H1 (cell line): ENCODE data around the gene MYO9A. TPM values are rescaled to one million over a fixed set of nuclear protein-coding genes. Genes with fewer than 3 reads are reported as not detected.

Experiments
- CTCF ChIA-PET: fragments of 300-600 bp; sonication (Branson Sonifier 250); formaldehyde crosslinking; loops from one replicate; lab custom pipeline; 2021; ENCODE audit not compliant: partially characterized antibody; lab: Charles Lee
- POLR2A ChIA-PET: fragments of 300-600 bp; sonication (Branson Sonifier 250); formaldehyde crosslinking; loops from one replicate; lab custom pipeline; 2021; ENCODE audit warnings: inconsistent platforms; ENCODE audit not compliant: partially characterized antibody; lab: Charles Lee
- DNase-seq, 2 experiments: peaks; one replicate each; pipeline versions ENCODE4 v3.0.0 to v3.0.0-alpha.2; 2010 to 2022; ENCODE audit warnings: low spot score in 2 of 2, low read depth in 1 of 2, mixed read lengths in 1 of 2
- FAIRE-seq: peaks from 2 replicates; lab custom pipeline; 2011; peaks lifted over from hg19 to GRCh38; lab: Jason Lieb, UNC
- H2AFZ ChIP-seq: 2 replicates; pipeline ENCODE4 v1.8.1; 2012; ENCODE audit warnings: low read length, inconsistent platforms
- H2AK5ac ChIP-seq: 2 replicates; pipeline ENCODE4 v1.6.1; 2013; ENCODE audit warnings: low read depth, low read length
- H2BK120ac ChIP-seq: replicated peaks from 2 replicates; pipeline ENCODE3; 2013; ENCODE audit warnings: low read depth, low read length, inconsistent platforms
- H2BK12ac ChIP-seq: 2 replicates; pipeline ENCODE4 v1.6.1; 2013; ENCODE audit warnings: low read depth, low read length
- H2BK15ac ChIP-seq: 2 replicates; pipeline ENCODE4 v1.6.1; 2013; ENCODE audit warnings: low read length
- H2BK20ac ChIP-seq: 2 replicates; pipeline ENCODE4 v1.6.1; 2013; ENCODE audit warnings: low read length
- H2BK5ac ChIP-seq: 2 replicates; pipeline ENCODE4 v1.6.1; 2013; ENCODE audit warnings: low read depth, low read length
- H3K14ac ChIP-seq: 2 replicates; pipeline ENCODE4 v1.6.1; 2013; ENCODE audit warnings: inconsistent platforms; ENCODE audit not compliant: insufficient read length
- H3K18ac ChIP-seq: 2 replicates; pipeline ENCODE4 v1.6.1; 2013; ENCODE audit warnings: low read length; ENCODE audit errors: extremely low read depth
- H3K23ac ChIP-seq: 2 replicates; pipeline ENCODE4 v1.6.1; 2013; ENCODE audit warnings: inconsistent platforms; ENCODE audit not compliant: insufficient read length
- H3K23me2 ChIP-seq: 2 replicates; pipeline ENCODE4 v1.6.1; 2013; ENCODE audit warnings: low read depth, low read length
- H3K27ac ChIP-seq: 2 replicates; pipeline ENCODE4 v1.6.1; 2011; ENCODE audit warnings: low read depth, low read length, inconsistent platforms
- H3K27me3 ChIP-seq, 4 experiments: replicated peaks in 1 of 4; 1 replicate in 1 of 4; 2 replicates in 3 of 4; pipeline versions ENCODE4 v1.6.1 to v1.8.1; 2011 to 2013; ENCODE audit warnings: low read length in 3 of 4, mild to moderate bottlenecking in 3 of 4, inconsistent platforms in 2 of 4, mixed read lengths in 2 of 4, moderate library complexity in 1 of 4; ENCODE audit not compliant: control insufficient read depth in 3 of 4, insufficient read depth in 3 of 4; ENCODE audit errors: extremely low read depth in 1 of 4
- H3K36me3 ChIP-seq, 4 experiments: 2 replicates each; pipeline versions ENCODE4 v1.6.1 to v1.8.1; 2011 to 2013; ENCODE audit warnings: mild to moderate bottlenecking in 4 of 4, low read length in 3 of 4, moderate library complexity in 2 of 4, control low read depth in 1 of 4, inconsistent platforms in 1 of 4; ENCODE audit not compliant: insufficient read depth in 4 of 4, control insufficient read depth in 2 of 4
- H3K4ac ChIP-seq: replicated peaks from 2 replicates; pipeline ENCODE3; 2013; ENCODE audit warnings: low read length, low read depth, mixed read lengths, inconsistent platforms; ENCODE audit not compliant: insufficient read length
- H3K4me1 ChIP-seq, 4 experiments: replicated peaks in 1 of 4; 1 replicate in 1 of 4; 2 replicates in 3 of 4; pipeline versions ENCODE4 v1.6.1 to v1.8.1; 2011 to 2013; ENCODE audit warnings: low read length in 3 of 4, inconsistent platforms in 2 of 4, mixed read lengths in 1 of 4; ENCODE audit not compliant: insufficient read depth in 4 of 4, control insufficient read depth in 3 of 4
- H3K4me2 ChIP-seq, 2 experiments: 2 replicates each; pipeline versions ENCODE4 v1.6.1 to v1.8.1; 2011 to 2013; ENCODE audit warnings: low read depth in 2 of 2, low read length in 2 of 2, control low read depth in 1 of 2, inconsistent platforms in 1 of 2, mild to moderate bottlenecking in 1 of 2; ENCODE audit not compliant: insufficient read depth in 1 of 2
- H3K4me3 ChIP-seq, 4 experiments: fragments of 200-600, 300-600 bp in 1 of 4; sonication (generic), shearing (Covaris generic), sonication (Bioruptor Twin) in 1 of 4; 2 replicates each; pipeline versions ENCODE4 v1.5.1 to v1.8.1; 2011 to 2016; ENCODE audit warnings: low read length in 4 of 4, low read depth in 3 of 4, control low read depth in 2 of 4, inconsistent platforms in 2 of 4, mild to moderate bottlenecking in 2 of 4, mixed read lengths in 1 of 4, moderate library complexity in 1 of 4; ENCODE audit not compliant: insufficient read depth in 2 of 4; ENCODE audit errors: extremely low read depth in 1 of 4
- H3K56ac ChIP-seq: replicated peaks from 2 replicates; pipeline ENCODE3; 2013; ENCODE audit warnings: low read depth, mild to moderate bottlenecking, mixed read lengths, low read length, inconsistent platforms; ENCODE audit not compliant: insufficient read length
- H3K79me1 ChIP-seq: 2 replicates; pipeline ENCODE4 v1.6.1; 2013; ENCODE audit warnings: low read depth, low read length, control low read depth
- H3K79me2 ChIP-seq, 2 experiments: 2 replicates each; pipeline versions ENCODE4 v1.6.1 to v1.8.1; 2012 to 2013; ENCODE audit warnings: low read length in 2 of 2, mild to moderate bottlenecking in 2 of 2, inconsistent platforms in 1 of 2; ENCODE audit not compliant: insufficient read depth in 2 of 2, control insufficient read depth in 1 of 2
- H3K9ac ChIP-seq, 4 experiments: replicated peaks in 1 of 4; 1 replicate in 1 of 4; 2 replicates in 3 of 4; pipeline versions ENCODE4 v1.6.1 to v1.8.1; 2011 to 2013; ENCODE audit warnings: low read depth in 3 of 4, low read length in 3 of 4, control low read depth in 2 of 4, mild to moderate bottlenecking in 2 of 4, moderate library complexity in 2 of 4, inconsistent platforms in 1 of 4; ENCODE audit errors: extremely low read depth in 1 of 4
- H3K9me3 ChIP-seq, 2 experiments: 2 replicates each; pipeline versions ENCODE4 v1.6.1 to v1.8.1; 2012 to 2013; ENCODE audit warnings: mild to moderate bottlenecking in 2 of 2, moderate library complexity in 2 of 2, control low read depth in 1 of 2, inconsistent platforms in 1 of 2, low read depth in 1 of 2, low read length in 1 of 2, mixed read lengths in 1 of 2; ENCODE audit not compliant: insufficient read depth in 2 of 2
- H4K20me1 ChIP-seq, 2 experiments: replicated peaks in 1 of 2; 2 replicates each; pipeline versions ENCODE3 to v1.8.1; 2011 to 2013; ENCODE audit warnings: inconsistent platforms in 2 of 2, low read length in 2 of 2, mild to moderate bottlenecking in 1 of 2; ENCODE audit not compliant: insufficient read depth in 2 of 2, control insufficient read depth in 1 of 2
- H4K5ac ChIP-seq: 2 replicates; pipeline ENCODE4 v1.6.1; 2013; ENCODE audit warnings: low read length, low read depth, mixed read lengths, inconsistent platforms; ENCODE audit not compliant: insufficient read length
- H4K8ac ChIP-seq: 2 replicates; pipeline ENCODE4 v1.8.0; 2013; ENCODE audit warnings: mild to moderate bottlenecking, moderate library complexity, low read length, inconsistent platforms; ENCODE audit not compliant: insufficient read depth; ENCODE audit errors: extremely low read depth
- H4K91ac ChIP-seq: replicated peaks from 2 replicates; pipeline ENCODE3; 2013; ENCODE audit warnings: low read length, mixed read lengths, inconsistent platforms; ENCODE audit not compliant: insufficient read length
- GABPA ChIP-seq: IDR thresholded peaks from 2 replicates; pipeline ENCODE4 v1.6.1; 2011; ENCODE audit warnings: mild to moderate bottlenecking, low read length, moderate library complexity, borderline replicate concordance; ENCODE audit not compliant: insufficient read depth
- HDAC2 ChIP-seq, 2 experiments: fragments of 300-600 bp in 1 of 2; sonication (generic) in 1 of 2; IDR thresholded peaks; 2 replicates each; pipeline ENCODE4 v1.6.1; 2011 to 2012; ENCODE audit warnings: low read depth in 2 of 2, low read length in 2 of 2, mild to moderate bottlenecking in 2 of 2, moderate library complexity in 2 of 2, borderline replicate concordance in 1 of 2, inconsistent platforms in 1 of 2
- JUND ChIP-seq: IDR thresholded peaks from 2 replicates; pipeline ENCODE4 v1.6.1; 2011; ENCODE audit warnings: mild to moderate bottlenecking, improper control_type of control experiment, low read length
- POLR2A ChIP-seq, 2 experiments: IDR thresholded peaks; 1 replicate in 1 of 2; 2 replicates in 1 of 2; pipeline ENCODE4 v1.6.1; 2011; ENCODE audit warnings: low read depth in 2 of 2, low read length in 2 of 2, mild to moderate bottlenecking in 2 of 2; ENCODE audit errors: control extremely low read depth in 1 of 2
- POU5F1 ChIP-seq: IDR thresholded peaks from 2 replicates; pipeline ENCODE4 v1.6.1; 2011; ENCODE audit warnings: low read depth, mild to moderate bottlenecking, low read length, moderate library complexity
- RXRA ChIP-seq: IDR thresholded peaks from 2 replicates; pipeline ENCODE4 v1.6.1; 2011; ENCODE audit warnings: low read depth, mild to moderate bottlenecking, low read length, moderate library complexity; ENCODE audit not compliant: insufficient read depth
- TEAD4 ChIP-seq: IDR thresholded peaks from 2 replicates; pipeline ENCODE4 v1.6.1; 2012; ENCODE audit warnings: low read depth, low read length, inconsistent platforms, mixed read lengths
- WGBS, 2 experiments: shearing (Covaris generic) in 1 of 2; methylation state at CpG; one replicate each; pipeline versions ENCODE4 v1.1.6 to v1.1.7; 2013 to 2015; ENCODE audit warnings: low lambda C conversion rate in 2 of 2, mixed read lengths in 2 of 2, inconsistent platforms in 1 of 2, low coverage in 1 of 2, missing lambda C conversion rate in 1 of 2; ENCODE audit not compliant: insufficient replicate concordance in 2 of 2, insufficient coverage in 1 of 2, insufficient read length in 1 of 2; ENCODE audit errors: extremely low coverage in 1 of 2, missing lambda C conversion rate in 1 of 2; 5-methylcytosine and 5-hydroxymethylcytosine counted together
- polyA plus RNA-seq, 7 experiments: library from polyadenylated mRNA; depleted of rRNA in 3 of 7; stranded (reverse) in 5 of 7; unstranded in 2 of 7; fragments of >200 nt in 5 of 7; fragments of 200-250 nt in 2 of 7; gene quantifications; 1 replicate in 5 of 7; 2 replicates in 1 of 7; 4 replicates in 1 of 7; pipeline versions ENCODE4 v1.2.1 to v1.2.3, GENCODE V29; 2011 to 2013; ENCODE audit warnings: missing spikeins in 2 of 7, mixed read lengths in 2 of 7
- total RNA-seq: library from RNA; stranded (reverse); fragmentation: NEBNext Ultra II Directional; extraction: Animal tissue kit (Norgen Biotek cat#: 25700); gene quantifications from 2 replicates; pipeline ENCODE4 v1.2.1, GENCODE V29; 2021
- TF ChIP-seq, protein P1 (sequence below): IDR thresholded peaks from 2 replicates; pipeline ENCODE4 v1.6.1; 2011; ENCODE audit warnings: low read length, improper control_type of control experiment

MYO9A gene
- total and polyA plus RNA-seq, 2 of the 8 experiments (the other 6 are each of a cell fraction or from before 2014, with no cell fraction given), result 3.9 to 26.0 TPM

- 90% methylated on average over 4 of the region's 4 CpGs; no CpG with 5 or more reads in 1 of the 2 experiments for WGBS, 2 experiments
- H3K56ac ChIP-seq, result no peak overlapping the region
- no peak overlapping the region for H3K4me2 ChIP-seq
- no peak overlapping the region for H3K9ac ChIP-seq
- H2AK5ac ChIP-seq, result no peak overlapping the region
- H2BK20ac ChIP-seq, result no peak overlapping the region
- no peak for FAIRE-seq
- H2BK5ac ChIP-seq, result no peak overlapping the region
- ChIA-PET CTCF (no interaction called here), POLR2A (no interaction called here)
- H3K18ac ChIP-seq, result no peak overlapping the region
- TF ChIP-seq HDAC2 (IDR thresholded peaks at IDR 0.05; ENCODE audit: borderline replicate concordance in 1 of 2, low read depth in 2 of 2, low read length in 2 of 2), result no peak
- TF ChIP-seq POU5F1, result no peak
- no peak for TF ChIP-seq RXRA
- TF ChIP-seq JUND, result no peak
- TF ChIP-seq TEAD4, result no peak
- no peak for TF ChIP-seq POLR2A (IDR thresholded peaks at IDR 0.05; ENCODE audit: control extremely low read depth in 1 of 2, low read depth in 2 of 2, low read length in 2 of 2)
- no peak for TF ChIP-seq GABPA
- TF ChIP-seq, protein P1, sequence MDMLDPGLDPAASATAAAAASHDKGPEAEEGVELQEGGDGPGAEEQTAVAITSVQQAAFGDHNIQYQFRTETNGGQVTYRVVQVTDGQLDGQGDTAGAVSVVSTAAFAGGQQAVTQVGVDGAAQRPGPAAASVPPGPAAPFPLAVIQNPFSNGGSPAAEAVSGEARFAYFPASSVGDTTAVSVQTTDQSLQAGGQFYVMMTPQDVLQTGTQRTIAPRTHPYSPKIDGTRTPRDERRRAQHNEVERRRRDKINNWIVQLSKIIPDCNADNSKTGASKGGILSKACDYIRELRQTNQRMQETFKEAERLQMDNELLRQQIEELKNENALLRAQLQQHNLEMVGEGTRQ, result no peak
- H4K91ac ChIP-seq, result no peak overlapping the region
- H3K79me2 ChIP-seq, result no peaks in the 10 kb centered on the region
- no peak overlapping the region for H2BK120ac ChIP-seq
- H2BK15ac ChIP-seq, result no peak overlapping the region
- H3K36me3 ChIP-seq, result no peaks in the 10 kb centered on the region
- peaks cover 3% of the 10 kb centered on the region; the same call in 1 of the 2 replicates for H3K23me2 ChIP-seq
- H3K27me3 ChIP-seq, result no peaks in the 10 kb centered on the region
- H3K14ac ChIP-seq, result no peak overlapping the region
- no peaks in the 10 kb centered on the region for H3K9me3 ChIP-seq
- H3K27ac ChIP-seq, result no peak overlapping the region
- no peak overlapping the region for H4K8ac ChIP-seq
- H3K4me3 ChIP-seq, result no peak overlapping the region
- no peaks in the 10 kb centered on the region for H3K79me1 ChIP-seq
- H4K5ac ChIP-seq, result no peak overlapping the region
- H2BK12ac ChIP-seq, result no peak overlapping the region
- no peak overlapping the region for H3K23ac ChIP-seq
- no peak overlapping the region for H2AFZ ChIP-seq
- H4K20me1 ChIP-seq, result no peaks in the 10 kb centered on the region
- DNase-seq, result no peak
- H3K4ac ChIP-seq, result no peak overlapping the region
- H3K4me1 ChIP-seq, result no peaks in the 10 kb centered on the region
These were observed 111.6 kb downstream of the MYO9A start for GRCh38 chr15:72006382-72006781.
